Caco-2 (cell line): Measurements from ENCODE around the gene BCAN. TPM values are rescaled to one million over a fixed set of nuclear protein-coding genes. Genes with fewer than 3 reads are reported as not detected.
A peak's percentile ranks its signal among the peaks of the same experiment; 100 is the strongest.

Experiments used
- BruUV-seq: library from RNA; stranded (reverse); fragments of 400-500 nt; replicated peaks from 2 replicates; lab custom pipeline; 2021; lab: Mats Ljungman, UMichigan
- CTCF ChIA-PET: fragments of 300-600 bp; sonication (Branson Sonifier 250); formaldehyde crosslinking; loops from one replicate; lab custom pipeline; 2022; ENCODE audit warnings: antibody characterized with exemption; lab: Charles Lee
- POLR2A ChIA-PET: fragments of 300-600 bp; sonication (Branson Sonifier 250); formaldehyde crosslinking; loops from one replicate; lab custom pipeline; 2022; ENCODE audit warnings: antibody characterized with exemption; lab: Charles Lee
- DNase-seq, 2 experiments: peaks; one replicate each; pipeline versions ENCODE4 v3.0.0 to v3.0.0-alpha.2; 2020 to 2022
- H3K27me3 ChIP-seq: replicated peaks from 2 replicates; pipeline ENCODE4 v1.6.0; 2011; ENCODE audit warnings: low read length; ENCODE audit not compliant: control insufficient read depth, insufficient read depth
- H3K36me3 ChIP-seq: 2 replicates; pipeline ENCODE4 v1.5.1; 2011; ENCODE audit warnings: low read length; ENCODE audit not compliant: control insufficient read depth, insufficient read depth
- H3K4me1 ChIP-seq: fragments of 250-450 bp; sonication (Bioruptor Pico); 2 replicates; pipeline ENCODE4 v1.5.1; 2020; ENCODE audit warnings: mild to moderate bottlenecking
- H3K4me3 ChIP-seq: 2 replicates; pipeline ENCODE4 v1.5.1; 2011; ENCODE audit warnings: low read depth, mild to moderate bottlenecking, control low read depth, low read length
- H3K9me3 ChIP-seq: fragments of 250-450 bp; sonication (Bioruptor Pico); 2 replicates; pipeline ENCODE4 v1.5.1; 2020; ENCODE audit warnings: mild to moderate bottlenecking, moderate library complexity
- H3K27ac Mint-ChIP-seq: one replicate; pipeline ENCODE4 v1.8.0; 2022; ENCODE audit warnings: mixed read lengths; ENCODE audit not compliant: unreplicated experiment
- H3K27me3 Mint-ChIP-seq: one replicate; pipeline ENCODE4 v1.8.0; 2022; ENCODE audit warnings: mixed read lengths; ENCODE audit not compliant: insufficient read depth, unreplicated experiment
- H3K36me3 Mint-ChIP-seq: one replicate; pipeline ENCODE4 v1.8.0; 2022; ENCODE audit warnings: mild to moderate bottlenecking, mixed read lengths; ENCODE audit not compliant: insufficient read depth, unreplicated experiment
- H3K4me1 Mint-ChIP-seq: one replicate; pipeline ENCODE4 v1.8.0; 2022; ENCODE audit warnings: low read depth, mixed read lengths; ENCODE audit not compliant: unreplicated experiment
- H3K4me3 Mint-ChIP-seq: one replicate; pipeline ENCODE4 v1.8.0; 2022; ENCODE audit warnings: mild to moderate bottlenecking, moderate library complexity, mixed read lengths; ENCODE audit not compliant: unreplicated experiment
- H3K9me3 Mint-ChIP-seq: one replicate; pipeline ENCODE4 v1.8.0; 2022; ENCODE audit warnings: mixed read lengths; ENCODE audit not compliant: unreplicated experiment
- CTCF ChIP-seq, 2 experiments: fragments of 200-600 bp in 1 of 2; IDR thresholded peaks; 1 replicate in 1 of 2; 2 replicates in 1 of 2; pipeline versions ENCODE4 v1.5.1 to v1.8.0; 2011 to 2022; ENCODE audit warnings: antibody characterized with exemption in 1 of 2, control low read depth in 1 of 2, inconsistent platforms in 1 of 2, low read depth in 1 of 2, low read length in 1 of 2, mild to moderate bottlenecking in 1 of 2, moderate library complexity in 1 of 2; ENCODE audit not compliant: insufficient read depth in 1 of 2, severe bottlenecking in 1 of 2, unreplicated experiment in 1 of 2
- intact Hi-C: fragments of 100-400 bp; cut with micrococcal nuclease; formaldehyde crosslinking; loops from one replicate; pipeline ENCODE4 v1.10.0; 2022; ENCODE audit not compliant: unreplicated experiment
- total RNA-seq: library from RNA; stranded (reverse); gene quantifications from 2 replicates; pipeline ENCODE4 v1.2.3, GENCODE V29; 2022

Gene BCAN
- total RNA-seq, 1 experiment from 2014 or later, result not detected

GRCh38 chr1:156662005-156662799, 20.3 kb downstream of the BCAN start:
- H3K4me3 ChIP-seq, result no peak overlapping the region
- no peaks in the 10 kb centered on the region for H3K9me3 ChIP-seq
- H3K27me3 Mint-ChIP-seq, result no peaks in the 10 kb centered on the region
- ChIA-PET POLR2A (interaction anchor here (1.9 kb wide), 1 partner anchor 14 kb away, joined by 28 read pairs; the partner anchor contains the start of gene NES), CTCF (interaction anchor here (0.6 to 3.1 kb wide), 3 partner anchors 15 to 176 kb away, joined by 5 to 61 read pairs (median 6); partner anchors contain the start of gene NES)
- H3K9me3 Mint-ChIP-seq, result no peaks in the 10 kb centered on the region
- H3K36me3 Mint-ChIP-seq, result peaks cover 4% of the 10 kb centered on the region
- intact Hi-C loops, result no loop called here
- H3K27me3 ChIP-seq, result no peaks in the 10 kb centered on the region
- no peaks in the 10 kb centered on the region for H3K36me3 ChIP-seq
- H3K4me3 Mint-ChIP-seq, result no peak overlapping the region
- no TSS peak for BruUV-seq
- H3K4me1 Mint-ChIP-seq, result peaks cover 66% of the 10 kb centered on the region
- peaks cover 63% of the 10 kb centered on the region for H3K4me1 ChIP-seq
- TF ChIP-seq CTCF (IDR thresholded peaks at IDR 0.05; ENCODE audit: insufficient read depth in 1 of 2, low read depth in 1 of 2, low read length in 1 of 2, severe bottlenecking in 1 of 2, unreplicated experiment in 1 of 2), result no peak
- no peak for DNase-seq
- H3K27ac Mint-ChIP-seq, result peak overlapping the region; percentile 34

GRCh38 chr1:156662800-156663055, 20.8 kb downstream of the BCAN start:
- intact Hi-C loops, result no loop called here
- no peaks in the 10 kb centered on the region for H3K9me3 Mint-ChIP-seq
- no peaks in the 10 kb centered on the region for H3K27me3 Mint-ChIP-seq
- POLR2A ChIA-PET, result interaction anchor here (0.6 kb wide), 1 partner anchor 187 kb away, joined by 10 read pairs; no protein-coding TSS in a partner anchor
- no TSS peak for BruUV-seq
- Histone ChIP-seq H3K36me3 (no peaks in the 10 kb centered on the region), H3K4me1 (peaks cover 64% of the 10 kb centered on the region), H3K9me3 (no peaks in the 10 kb centered on the region), H3K27me3 (no peaks in the 10 kb centered on the region), H3K4me3 (no peak overlapping the region)
- peak overlapping the region; percentile 89 for H3K27ac Mint-ChIP-seq
- no peak for TF ChIP-seq CTCF (IDR thresholded peaks at IDR 0.05; ENCODE audit: insufficient read depth in 1 of 2, low read depth in 1 of 2, low read length in 1 of 2, severe bottlenecking in 1 of 2, unreplicated experiment in 1 of 2)
- H3K4me3 Mint-ChIP-seq, result no peak overlapping the region
- peaks cover 66% of the 10 kb centered on the region for H3K4me1 Mint-ChIP-seq
- peaks cover 4% of the 10 kb centered on the region for H3K36me3 Mint-ChIP-seq
- CTCF ChIA-PET, result interaction anchor here (0.7 kb wide), 1 partner anchor 464 kb away, joined by 5 read pairs; no protein-coding TSS in a partner anchor
- DNase-seq, result no peak

- peaks cover 68% of the 10 kb centered on the region for H3K4me1 ChIP-seq
- no peaks in the 10 kb centered on the region for H3K36me3 ChIP-seq
- no peaks in the 10 kb centered on the region for H3K27me3 ChIP-seq
- CTCF ChIA-PET, result interaction anchor here (0.7 kb wide), 1 partner anchor 465 kb away, joined by 5 read pairs; no protein-coding TSS in a partner anchor
- H3K4me3 ChIP-seq, result no peak overlapping the region
- Mint-ChIP-seq H3K36me3 (peaks cover 4% of the 10 kb centered on the region), H3K4me1 (peaks cover 66% of the 10 kb centered on the region), H3K9me3 (no peaks in the 10 kb centered on the region), H3K4me3 (no peak overlapping the region), H3K27ac (peak overlapping the region; percentile 89), H3K27me3 (no peaks in the 10 kb centered on the region)
- H3K9me3 ChIP-seq, result no peaks in the 10 kb centered on the region
- intact Hi-C loops, result no loop called here
- no TSS peak for BruUV-seq
- POLR2A ChIA-PET, result interaction anchor here (0.6 kb wide), 1 partner anchor 188 kb away, joined by 10 read pairs; no protein-coding TSS in a partner anchor
- DNase-seq, result no peak
- no peak for TF ChIP-seq CTCF (IDR thresholded peaks at IDR 0.05; ENCODE audit: insufficient read depth in 1 of 2, low read depth in 1 of 2, low read length in 1 of 2, severe bottlenecking in 1 of 2, unreplicated experiment in 1 of 2)
These were observed 21.3 kb downstream of the BCAN start for GRCh38 chr1:156663178-156663577.
